GM10266 (cell line): ENCODE results near the gene GRM8.

Experiments used
- DNase-seq: peaks from one replicate; pipeline ENCODE4 v3.0.0; 2012; ENCODE audit errors: extremely low spot score
- TF ChIP-seq, protein P1 (sequence below): IDR thresholded peaks from 2 replicates; pipeline ENCODE4 v1.5.1; 2012; ENCODE audit warnings: mild to moderate bottlenecking, low read depth; ENCODE audit not compliant: control insufficient read depth, insufficient read depth; ENCODE audit errors: missing control alignments

Gene GRM8

GRCh38 chr7:127177156-127177555 lies 75.6 kb downstream of the GRM8 start:
- DNase-seq, result no peak

GRCh38 chr7:127162366-127162765 lies 90.4 kb downstream of the GRM8 start:
- DNase-seq, result no peak
- TF ChIP-seq, protein P1, sequence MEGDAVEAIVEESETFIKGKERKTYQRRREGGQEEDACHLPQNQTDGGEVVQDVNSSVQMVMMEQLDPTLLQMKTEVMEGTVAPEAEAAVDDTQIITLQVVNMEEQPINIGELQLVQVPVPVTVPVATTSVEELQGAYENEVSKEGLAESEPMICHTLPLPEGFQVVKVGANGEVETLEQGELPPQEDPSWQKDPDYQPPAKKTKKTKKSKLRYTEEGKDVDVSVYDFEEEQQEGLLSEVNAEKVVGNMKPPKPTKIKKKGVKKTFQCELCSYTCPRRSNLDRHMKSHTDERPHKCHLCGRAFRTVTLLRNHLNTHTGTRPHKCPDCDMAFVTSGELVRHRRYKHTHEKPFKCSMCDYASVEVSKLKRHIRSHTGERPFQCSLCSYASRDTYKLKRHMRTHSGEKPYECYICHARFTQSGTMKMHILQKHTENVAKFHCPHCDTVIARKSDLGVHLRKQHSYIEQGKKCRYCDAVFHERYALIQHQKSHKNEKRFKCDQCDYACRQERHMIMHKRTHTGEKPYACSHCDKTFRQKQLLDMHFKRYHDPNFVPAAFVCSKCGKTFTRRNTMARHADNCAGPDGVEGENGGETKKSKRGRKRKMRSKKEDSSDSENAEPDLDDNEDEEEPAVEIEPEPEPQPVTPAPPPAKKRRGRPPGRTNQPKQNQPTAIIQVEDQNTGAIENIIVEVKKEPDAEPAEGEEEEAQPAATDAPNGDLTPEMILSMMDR, result no peak

More at GRCh38 chr7:127177156-127177555, 75.6 kb downstream of the GRM8 start:
- TF ChIP-seq, protein P1, result no peak

DNA sequence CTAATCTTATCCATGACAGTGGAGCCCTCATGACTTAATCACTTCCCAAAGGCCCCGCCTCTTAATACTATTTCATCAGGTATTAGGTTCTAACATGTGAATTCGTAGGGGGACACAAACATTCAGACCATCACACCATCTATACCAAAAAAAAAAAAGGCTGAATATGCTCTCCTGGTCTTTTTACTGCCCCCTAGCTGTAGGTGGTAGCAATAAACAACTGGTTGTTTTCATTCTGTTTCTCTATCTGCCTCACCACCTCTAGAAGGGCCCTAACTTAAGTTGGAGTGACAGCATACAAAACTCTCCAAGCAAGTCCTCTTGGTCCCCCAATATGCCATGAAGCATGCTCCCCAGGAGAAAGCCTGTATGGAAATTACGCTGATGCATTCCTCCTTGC lies 94.1 kb downstream of the GRM8 start:
- DNase-seq, result peak; percentile 16

GRCh38 chr7:127154958-127155357 lies 97.8 kb downstream of the GRM8 start:
- no peak for DNase-seq
- TF ChIP-seq, protein P1, result no peak

More for the DNA sequence above, 94.1 kb downstream of the GRM8 start:
- TF ChIP-seq, protein P1, result peak; percentile 42

- TF ChIP-seq, protein P1, result no peak
- no peak for DNase-seq
These were observed 98.6 kb downstream of the GRM8 start for GRCh38 chr7:127154101-127154500.

- no peak for DNase-seq
- TF ChIP-seq, protein P1, result no peak
These were observed 99.4 kb downstream of the GRM8 start for GRCh38 chr7:127153315-127153714.

DNA sequence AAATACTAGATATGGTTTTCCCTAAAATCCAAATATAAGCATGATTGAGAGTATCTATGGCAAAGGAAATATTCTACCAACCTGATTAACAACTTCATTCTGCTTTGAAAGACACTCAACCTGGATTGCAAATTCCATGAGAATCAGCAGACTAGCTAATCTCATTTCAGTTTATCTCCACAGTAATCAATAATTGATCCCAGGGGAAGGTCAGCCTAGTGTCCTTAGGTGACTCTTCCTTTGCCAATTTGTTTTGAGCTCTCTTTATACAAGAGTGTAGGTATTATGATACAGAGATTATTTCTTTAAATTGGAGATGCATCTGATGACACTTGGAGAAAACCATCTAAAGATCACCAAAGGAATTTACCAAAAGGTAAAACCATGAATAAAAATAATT lies 100.3 kb downstream of the GRM8 start:
- DNase-seq, result no peak
- TF ChIP-seq, protein P1, result no peak
